GM12864 (cell line): ENCODE measurements around the gene TRIM38.
"Not testable (repeated sequence)": the region's sequence is repeated elsewhere in the genome, so short reads cannot be mapped to it uniquely, and the experiment has no call there.

Experiments used
- DNase-seq: peaks from one replicate; pipeline ENCODE4 v3.0.0-alpha.2; 2011; ENCODE audit warnings: low read depth
- H3K4me3 ChIP-seq: 2 replicates; pipeline ENCODE4 v1.5.1; 2011; ENCODE audit warnings: mild to moderate bottlenecking, low read depth, low read length, control low read depth
- TF ChIP-seq, protein P1 (sequence below): IDR thresholded peaks from 2 replicates; pipeline ENCODE4 v1.5.1; 2011; ENCODE audit warnings: low read depth, mild to moderate bottlenecking, moderate library complexity, low read length, control low read depth, inconsistent platforms; ENCODE audit errors: missing control alignments

Gene TRIM38

GRCh38 chr6:25984265-25984664 is 21.7 kb downstream of the TRIM38 start:
- TF ChIP-seq, protein P1, sequence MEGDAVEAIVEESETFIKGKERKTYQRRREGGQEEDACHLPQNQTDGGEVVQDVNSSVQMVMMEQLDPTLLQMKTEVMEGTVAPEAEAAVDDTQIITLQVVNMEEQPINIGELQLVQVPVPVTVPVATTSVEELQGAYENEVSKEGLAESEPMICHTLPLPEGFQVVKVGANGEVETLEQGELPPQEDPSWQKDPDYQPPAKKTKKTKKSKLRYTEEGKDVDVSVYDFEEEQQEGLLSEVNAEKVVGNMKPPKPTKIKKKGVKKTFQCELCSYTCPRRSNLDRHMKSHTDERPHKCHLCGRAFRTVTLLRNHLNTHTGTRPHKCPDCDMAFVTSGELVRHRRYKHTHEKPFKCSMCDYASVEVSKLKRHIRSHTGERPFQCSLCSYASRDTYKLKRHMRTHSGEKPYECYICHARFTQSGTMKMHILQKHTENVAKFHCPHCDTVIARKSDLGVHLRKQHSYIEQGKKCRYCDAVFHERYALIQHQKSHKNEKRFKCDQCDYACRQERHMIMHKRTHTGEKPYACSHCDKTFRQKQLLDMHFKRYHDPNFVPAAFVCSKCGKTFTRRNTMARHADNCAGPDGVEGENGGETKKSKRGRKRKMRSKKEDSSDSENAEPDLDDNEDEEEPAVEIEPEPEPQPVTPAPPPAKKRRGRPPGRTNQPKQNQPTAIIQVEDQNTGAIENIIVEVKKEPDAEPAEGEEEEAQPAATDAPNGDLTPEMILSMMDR, result no peak
- DNase-seq, result no peak
- no peak overlapping the region for H3K4me3 ChIP-seq

DNA sequence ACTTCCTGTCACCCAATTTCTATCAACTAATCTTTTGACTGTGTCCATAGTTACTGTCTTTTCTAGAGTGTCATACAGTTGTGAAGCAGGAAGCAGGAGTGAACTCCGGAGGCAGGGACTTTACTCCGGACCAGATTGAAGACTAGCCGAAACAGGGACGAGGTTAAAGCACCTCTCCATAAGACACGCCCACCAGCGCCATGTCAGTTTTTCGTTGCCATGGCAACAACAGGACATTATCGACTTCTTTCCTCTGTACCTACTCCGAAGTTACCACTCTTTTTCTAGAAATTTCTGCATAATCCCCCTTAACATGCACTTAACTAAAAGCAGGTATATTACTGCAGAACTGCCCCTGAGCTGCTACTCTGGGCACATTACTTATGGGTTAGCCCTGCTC is 25.2 kb downstream of the TRIM38 start:
- no peak for DNase-seq
- TF ChIP-seq, protein P1, result no peak
- no peak overlapping the region for H3K4me3 ChIP-seq

GRCh38 chr6:25990172-25990873 is 27.7 kb downstream of the TRIM38 start:
- no peak overlapping the region for H3K4me3 ChIP-seq
- no peak for DNase-seq
- TF ChIP-seq, protein P1, result no peak

GRCh38 chr6:25991785-25992412 is 29.3 kb downstream of the TRIM38 start:
- TF ChIP-seq, protein P1, result no peak
- DNase-seq, result peak; percentile 35
- peak overlapping the region; percentile 75 for H3K4me3 ChIP-seq

DNA sequence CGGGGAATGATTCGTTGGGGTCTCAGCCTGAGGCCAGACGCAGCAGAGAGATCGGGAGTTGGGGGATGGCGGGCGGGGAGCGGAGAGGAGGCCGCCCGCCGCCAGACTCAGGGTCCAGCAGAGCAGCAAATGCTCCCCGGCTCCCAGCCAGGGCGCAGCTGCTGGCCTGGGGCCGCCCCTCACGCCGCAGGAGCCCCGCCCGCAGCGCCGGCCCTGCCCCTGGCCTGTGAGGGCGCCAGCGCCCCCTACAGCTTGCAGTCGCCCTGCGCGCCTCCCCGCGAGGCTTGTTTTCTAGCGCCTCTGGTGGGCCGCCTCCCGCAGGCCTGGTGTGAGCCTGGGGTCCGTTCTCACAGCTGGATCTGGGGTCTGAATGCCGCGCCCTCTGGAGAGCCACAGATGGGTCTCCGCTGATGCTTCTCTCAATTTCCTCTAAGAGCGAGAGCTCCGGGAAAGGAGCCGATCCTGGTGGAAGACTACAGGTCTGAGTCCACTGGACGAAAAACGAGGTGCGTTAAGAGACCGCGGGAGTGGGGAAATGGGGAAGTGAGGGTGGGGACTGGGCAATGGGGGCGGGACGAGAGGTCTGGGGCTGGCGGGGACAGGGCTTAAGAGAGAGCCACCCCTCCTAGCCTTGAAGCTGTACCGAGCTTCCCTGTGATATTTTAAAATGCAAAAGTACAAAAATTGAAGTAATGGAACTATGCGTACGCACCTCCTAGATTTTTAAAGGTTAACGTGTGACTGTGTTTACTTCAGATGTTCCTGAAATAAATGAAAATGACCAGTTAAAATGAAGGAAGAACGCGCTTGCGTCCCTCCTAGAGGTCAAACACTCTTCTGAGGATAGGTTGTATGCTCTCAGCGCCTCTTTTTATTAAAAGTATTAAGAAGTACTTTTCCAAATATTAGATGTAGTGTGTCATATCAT is 30.1 kb downstream of the TRIM38 start:
- peak; percentile 73 for DNase-seq
- peak overlapping the region; percentile 75 for H3K4me3 ChIP-seq
- TF ChIP-seq, protein P1, result peak; percentile 94

DNA sequence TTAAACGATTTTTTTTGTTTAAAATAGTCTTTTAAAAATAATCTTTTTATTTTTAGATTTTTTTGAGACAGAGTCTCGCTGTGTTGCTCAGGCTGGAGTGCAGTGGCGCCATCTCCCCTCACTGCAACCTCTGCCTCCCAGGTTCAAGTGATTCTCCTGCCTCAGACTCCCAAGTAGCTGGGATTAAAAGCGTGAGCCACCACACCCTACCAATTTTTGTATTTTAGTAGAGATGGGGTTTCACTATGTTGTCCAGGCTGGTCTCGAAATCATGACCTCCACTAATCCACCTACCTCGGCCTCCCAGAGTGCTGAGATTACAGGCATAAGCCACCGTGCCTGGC is 30.7 kb downstream of the TRIM38 start:
- DNase-seq, result not testable (repeated sequence)
- peak overlapping the region; percentile 75 for H3K4me3 ChIP-seq

- TF ChIP-seq, protein P1, result no peak
- DNase-seq, result no peak
- no peak overlapping the region for H3K4me3 ChIP-seq
These were observed 32.9 kb downstream of the TRIM38 start for GRCh38 chr6:25995507-25995906.
